HCT116 (cell line): Measurements from ENCODE around the gene WSB1.

Experiments
- CEBPB ChIP-seq: IDR thresholded peaks from 2 replicates; pipeline ENCODE4 v1.6.1; 2012; ENCODE audit warnings: low read depth
- CTCF ChIP-seq, 3 experiments: fragments of 200-600 bp in 1 of 3; sonication (generic) in 1 of 3; IDR thresholded peaks in 2 of 3; conservative IDR thresholded peaks in 1 of 3; 2 replicates each; pipeline ENCODE4 v1.5.1; 2012 to 2017; ENCODE audit warnings: low read depth in 2 of 3, low read length in 2 of 3, antibody characterized with exemption in 1 of 3, borderline replicate concordance in 1 of 3, control low read depth in 1 of 3, mild to moderate bottlenecking in 1 of 3, mixed read lengths in 1 of 3, mixed run types in 1 of 3, moderate library complexity in 1 of 3; ENCODE audit not compliant: insufficient read depth in 1 of 3
- EZH2 ChIP-seq: fragments of 200-600 bp; sonication (generic); IDR thresholded peaks from 2 replicates; pipeline ENCODE4 v1.6.1; 2017; ENCODE audit warnings: antibody characterized with exemption, mixed run types
- EZH2phosphoT487 ChIP-seq: fragments of 200-600 bp; IDR thresholded peaks from 2 replicates; pipeline ENCODE4 v1.6.1; 2018; ENCODE audit warnings: antibody characterized with exemption, borderline replicate concordance
- FOSL1 ChIP-seq: IDR thresholded peaks from 2 replicates; pipeline ENCODE4 v1.6.1; 2012; ENCODE audit warnings: low read depth
- POLR2A ChIP-seq: IDR thresholded peaks from 2 replicates; pipeline ENCODE4 v1.7.0; 2011; ENCODE audit warnings: borderline replicate concordance; ENCODE audit not compliant: insufficient read depth, insufficient read length; ENCODE audit errors: extremely low read depth
- POLR2AphosphoS5 ChIP-seq: IDR thresholded peaks from 2 replicates; pipeline ENCODE4 v1.6.1; 2011; ENCODE audit warnings: mild to moderate bottlenecking, low read depth, low read length, moderate library complexity
- RAD21 ChIP-seq: IDR thresholded peaks from 2 replicates; pipeline ENCODE4 v1.6.1; 2012; ENCODE audit warnings: low read depth, mild to moderate bottlenecking
- TCF7L2 ChIP-seq: IDR thresholded peaks from 2 replicates; pipeline ENCODE4 v1.7.0; 2011; ENCODE audit warnings: borderline replicate concordance, inconsistent platforms; ENCODE audit not compliant: insufficient read depth, insufficient read length; ENCODE audit errors: extremely low read depth
- ZNF274 ChIP-seq: fragments of 200-500 bp; sonication (Bioruptor generic); IDR thresholded peaks from 2 replicates; pipeline ENCODE4 v1.6.1; 2014; ENCODE audit warnings: mild to moderate bottlenecking, low read depth, low read length, inconsistent platforms
- TF ChIP-seq, protein P1 (sequence below): IDR thresholded peaks from 2 replicates; pipeline ENCODE4 v1.6.1; 2012

DNA sequence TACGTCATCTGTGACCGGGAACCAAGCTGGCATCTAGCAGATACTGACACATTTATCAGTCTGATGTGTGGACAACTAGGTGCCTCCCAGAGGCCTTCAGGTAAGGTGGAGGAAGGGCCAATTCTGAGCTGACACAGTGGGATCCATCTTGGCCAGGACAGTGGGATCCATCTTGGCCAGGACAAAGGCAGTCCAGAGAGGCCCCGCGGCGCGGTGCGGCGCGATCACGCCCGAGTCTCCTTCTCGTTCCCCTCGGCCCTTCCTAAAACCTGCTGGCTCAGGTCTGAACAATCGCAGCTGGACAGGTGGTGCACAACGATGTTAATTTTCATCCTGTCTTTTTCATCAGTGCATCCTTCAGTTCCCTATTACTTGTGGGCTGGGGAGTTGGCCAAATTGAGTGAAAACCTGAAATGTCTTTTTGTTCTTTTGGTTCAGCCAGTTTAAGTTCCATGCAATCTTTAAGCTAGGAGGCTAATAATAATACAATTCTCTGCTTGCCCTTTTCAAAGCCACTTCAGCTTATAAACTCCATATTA, 486 bp upstream of the WSB1 start:
- TF ChIP-seq, protein P1, sequence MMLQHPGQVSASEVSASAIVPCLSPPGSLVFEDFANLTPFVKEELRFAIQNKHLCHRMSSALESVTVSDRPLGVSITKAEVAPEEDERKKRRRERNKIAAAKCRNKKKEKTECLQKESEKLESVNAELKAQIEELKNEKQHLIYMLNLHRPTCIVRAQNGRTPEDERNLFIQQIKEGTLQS, result no peak
- TF ChIP-seq POLR2A, result no peak
- TF ChIP-seq POLR2AphosphoS5, result no peak
- TF ChIP-seq RAD21, result no peak
- no peak for TF ChIP-seq FOSL1
- TF ChIP-seq CTCF (IDR thresholded peaks at IDR 0.05 in 2 of 3, conservative IDR thresholded peaks at IDR 0.05 in 1 of 3; ENCODE audit: borderline replicate concordance in 1 of 3, insufficient read depth in 1 of 3, low read depth in 2 of 3, low read length in 2 of 3), result no peak
- TF ChIP-seq EZH2, result no peak
- no peak for TF ChIP-seq CEBPB
- no peak for TF ChIP-seq ZNF274
- no peak for TF ChIP-seq TCF7L2
- TF ChIP-seq EZH2phosphoT487, result no peak
